Keratinocyte (primary cell): ENCODE measurements around the gene AFTPH. TPM values are rescaled to one million over a fixed set of nuclear protein-coding genes. Genes with fewer than 3 reads are reported as not detected.

Experiments
- DNase-seq: peaks from one replicate; pipeline ENCODE4 v3.0.0-alpha.2; 2011; ENCODE audit warnings: low read depth, missing footprints, low spot score
- FAIRE-seq: peaks from 2 replicates; lab custom pipeline; 2011; peaks lifted over from hg19 to GRCh38; lab: Jason Lieb, UNC
- H2AFZ ChIP-seq: 2 replicates; pipeline ENCODE4 v1.6.0; 2012; ENCODE audit warnings: low read length, control low read depth, inconsistent platforms; ENCODE audit not compliant: control insufficient read depth
- H3K27ac ChIP-seq: 2 replicates; pipeline ENCODE4 v1.5.1; 2011; ENCODE audit warnings: low read length; ENCODE audit not compliant: control insufficient read depth, insufficient read depth
- H3K27me3 ChIP-seq: 3 replicates; pipeline ENCODE4 v1.6.0; 2011; ENCODE audit warnings: low read length; ENCODE audit not compliant: control insufficient read depth, insufficient read depth; ENCODE audit errors: extremely low read depth
- H3K36me3 ChIP-seq, 2 experiments: 2 replicates in 1 of 2; 3 replicates in 1 of 2; pipeline ENCODE4 v1.5.1; 2011; ENCODE audit warnings: low read length in 2 of 2, mild to moderate bottlenecking in 1 of 2; ENCODE audit not compliant: control insufficient read depth in 2 of 2, insufficient read depth in 2 of 2; ENCODE audit errors: extremely low read depth in 1 of 2
- H3K4me1 ChIP-seq: 3 replicates; pipeline ENCODE4 v1.5.1; 2011; ENCODE audit warnings: low read length; ENCODE audit not compliant: control insufficient read depth, insufficient read depth; ENCODE audit errors: extremely low read depth
- H3K4me2 ChIP-seq: 3 replicates; pipeline ENCODE4 v1.6.0; 2011; ENCODE audit warnings: low read depth, low read length; ENCODE audit not compliant: control insufficient read depth, insufficient read depth; ENCODE audit errors: extremely low read depth
- H3K4me3 ChIP-seq, 3 experiments: fragments of 200-600 bp in 1 of 3; sonication (generic) in 1 of 3; 2 replicates in 2 of 3; 3 replicates in 1 of 3; pipeline ENCODE4 v1.5.1; 2011 to 2016; ENCODE audit warnings: low read length in 3 of 3, mild to moderate bottlenecking in 3 of 3, control low read depth in 2 of 3, inconsistent platforms in 1 of 3, low read depth in 1 of 3, mixed read lengths in 1 of 3, mixed run types in 1 of 3, moderate library complexity in 1 of 3; ENCODE audit not compliant: control insufficient read depth in 2 of 3, insufficient read depth in 2 of 3; ENCODE audit errors: extremely low read depth in 1 of 3
- H3K79me2 ChIP-seq: 2 replicates; pipeline ENCODE4 v1.6.0; 2012; ENCODE audit warnings: low read length; ENCODE audit not compliant: control insufficient read depth, insufficient read depth
- H3K9ac ChIP-seq: 3 replicates; pipeline ENCODE4 v1.6.0; 2011; ENCODE audit warnings: low read length; ENCODE audit not compliant: control insufficient read depth, insufficient read depth; ENCODE audit errors: extremely low read depth
- H3K9me1 ChIP-seq: 3 replicates; pipeline ENCODE4 v1.6.0; 2011; ENCODE audit warnings: low read length; ENCODE audit not compliant: control insufficient read depth, insufficient read depth; ENCODE audit errors: extremely low read depth
- H3K9me3 ChIP-seq: 2 replicates; pipeline ENCODE4 v1.5.1; 2012; ENCODE audit warnings: low read depth, low read length; ENCODE audit not compliant: control insufficient read depth
- H4K20me1 ChIP-seq: 3 replicates; pipeline ENCODE4 v1.6.0; 2011; ENCODE audit warnings: low read length; ENCODE audit not compliant: control insufficient read depth, insufficient read depth; ENCODE audit errors: extremely low read depth
- EZH2 ChIP-seq: IDR thresholded peaks from one replicate; pipeline ENCODE4 v1.6.1; 2012; ENCODE audit warnings: inconsistent platforms, mild to moderate bottlenecking, low read length, moderate library complexity
- dilution Hi-C: fragments of 300-500 bp; cut with MboI; formaldehyde crosslinking; loops from one replicate; pipeline ENCODE4 v1.7.0; 2020; ENCODE audit warnings: low sequenced_read_pairs; ENCODE audit not compliant: extremely low pct_ligation_motif_present
- polyA plus RNA-seq, 5 experiments: library from polyadenylated mRNA; depleted of rRNA in 3 of 5; stranded (reverse) in 3 of 5; stranded (forward) in 1 of 5; unstranded in 1 of 5; fragments of >200 nt; gene quantifications; 1 replicate in 1 of 5; 2 replicates in 3 of 5; 3 replicates in 1 of 5; pipeline versions ENCODE4 v1.2.1 to v1.2.3, GENCODE V29; 2011 to 2012; ENCODE audit warnings: missing spikeins in 2 of 5, low read depth in 1 of 5, low replicate concordance in 1 of 5
- TF ChIP-seq, protein P1 (sequence below), 3 experiments: IDR thresholded peaks in 1 of 3; conservative IDR thresholded peaks in 1 of 3; optimal IDR thresholded peaks in 1 of 3; 2 replicates in 2 of 3; 3 replicates in 1 of 3; pipeline versions ENCODE3 to v1.5.1; 2011; ENCODE audit warnings: low read length in 3 of 3, mild to moderate bottlenecking in 3 of 3, moderate library complexity in 2 of 3, control low read depth in 1 of 3, inconsistent platforms in 1 of 3; ENCODE audit not compliant: insufficient read depth in 2 of 3; ENCODE audit errors: extremely low read depth in 1 of 3

The AFTPH gene
- polyA plus RNA-seq, 1 donor (not counting 4 experiments of a cell fraction or from before 2014, with no cell fraction given), result 28.3 TPM

DNA sequence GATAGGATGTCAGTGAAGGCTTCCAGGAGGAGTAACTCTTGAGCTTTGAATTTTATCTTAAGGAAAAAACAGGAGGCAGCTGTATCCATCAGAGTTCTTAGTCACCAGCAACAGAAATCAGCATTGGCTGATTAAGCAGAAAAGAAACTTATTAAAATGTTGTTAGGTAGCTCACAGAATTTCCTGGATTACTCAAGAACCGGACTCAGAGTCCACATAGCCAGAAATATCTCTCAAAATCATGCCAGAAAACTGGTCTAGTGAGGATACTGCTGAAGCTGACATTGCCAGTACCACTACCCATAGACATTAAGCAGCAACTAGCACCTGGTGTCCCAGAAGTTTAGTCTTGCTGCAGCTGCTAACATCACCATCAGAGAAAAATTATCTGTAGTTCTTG lies 10.1 kb upstream of the AFTPH start:
- no peak overlapping the region for H3K4me2 ChIP-seq
- TF ChIP-seq, protein P1, sequence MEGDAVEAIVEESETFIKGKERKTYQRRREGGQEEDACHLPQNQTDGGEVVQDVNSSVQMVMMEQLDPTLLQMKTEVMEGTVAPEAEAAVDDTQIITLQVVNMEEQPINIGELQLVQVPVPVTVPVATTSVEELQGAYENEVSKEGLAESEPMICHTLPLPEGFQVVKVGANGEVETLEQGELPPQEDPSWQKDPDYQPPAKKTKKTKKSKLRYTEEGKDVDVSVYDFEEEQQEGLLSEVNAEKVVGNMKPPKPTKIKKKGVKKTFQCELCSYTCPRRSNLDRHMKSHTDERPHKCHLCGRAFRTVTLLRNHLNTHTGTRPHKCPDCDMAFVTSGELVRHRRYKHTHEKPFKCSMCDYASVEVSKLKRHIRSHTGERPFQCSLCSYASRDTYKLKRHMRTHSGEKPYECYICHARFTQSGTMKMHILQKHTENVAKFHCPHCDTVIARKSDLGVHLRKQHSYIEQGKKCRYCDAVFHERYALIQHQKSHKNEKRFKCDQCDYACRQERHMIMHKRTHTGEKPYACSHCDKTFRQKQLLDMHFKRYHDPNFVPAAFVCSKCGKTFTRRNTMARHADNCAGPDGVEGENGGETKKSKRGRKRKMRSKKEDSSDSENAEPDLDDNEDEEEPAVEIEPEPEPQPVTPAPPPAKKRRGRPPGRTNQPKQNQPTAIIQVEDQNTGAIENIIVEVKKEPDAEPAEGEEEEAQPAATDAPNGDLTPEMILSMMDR (optimal IDR thresholded peaks at IDR 0.05 in 1 of 3, IDR thresholded peaks at IDR 0.05 in 1 of 3, conservative IDR thresholded peaks at IDR 0.05 in 1 of 3; ENCODE audit: extremely low read depth in 1 of 3, insufficient read depth in 2 of 3, low read length in 3 of 3), result no peak
- TF ChIP-seq EZH2, result no peak
- H3K9ac ChIP-seq, result no peak overlapping the region
- H3K36me3 ChIP-seq, result no peaks in the 10 kb centered on the region
- dilution Hi-C loops, result no loop called here
- no peak overlapping the region for H3K4me3 ChIP-seq
- FAIRE-seq, result peak; percentile 20
- no peak overlapping the region for H3K27ac ChIP-seq
- H2AFZ ChIP-seq, result no peak overlapping the region
- H3K9me3 ChIP-seq, result no peaks in the 10 kb centered on the region
- H4K20me1 ChIP-seq, result no peaks in the 10 kb centered on the region
- peaks cover 5% of the 10 kb centered on the region for H3K27me3 ChIP-seq
- no peaks in the 10 kb centered on the region for H3K4me1 ChIP-seq
- no peak for DNase-seq
- H3K79me2 ChIP-seq, result no peaks in the 10 kb centered on the region
- no peaks in the 10 kb centered on the region for H3K9me1 ChIP-seq

DNA sequence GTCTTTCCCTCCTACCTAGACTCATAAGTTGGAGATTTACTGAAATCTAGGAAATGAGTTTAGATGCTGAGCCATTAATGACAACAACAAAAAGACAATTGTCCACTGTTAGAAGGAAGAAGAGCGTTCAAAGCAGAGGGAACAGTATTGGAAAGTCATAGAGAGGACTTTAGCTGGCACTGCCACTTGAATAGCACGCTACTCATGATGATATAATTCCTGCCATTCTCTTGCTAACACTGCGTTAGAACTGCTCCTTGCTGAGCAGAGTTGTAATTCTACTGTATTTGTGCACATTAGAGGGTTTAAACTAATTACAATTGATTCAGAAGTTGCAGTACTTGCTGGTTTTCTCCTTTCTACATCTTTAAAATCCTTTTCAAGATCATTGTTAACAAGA lies 9.0 kb upstream of the AFTPH start:
- dilution Hi-C loops, result no loop called here
- FAIRE-seq (no peak), DNase-seq (no peak)
- Histone ChIP-seq H3K4me2 (no peak overlapping the region), H3K4me1 (no peaks in the 10 kb centered on the region), H3K27ac (no peak overlapping the region), H2AFZ (no peak overlapping the region), H3K9me3 (no peaks in the 10 kb centered on the region), H3K9me1 (no peaks in the 10 kb centered on the region), H3K79me2 (no peaks in the 10 kb centered on the region), H4K20me1 (no peaks in the 10 kb centered on the region), H3K27me3 (peaks cover 5% of the 10 kb centered on the region), H3K9ac (no peak overlapping the region), H3K36me3 (no peaks in the 10 kb centered on the region), H3K4me3 (no peak overlapping the region)
- no peak for TF ChIP-seq EZH2
- TF ChIP-seq, protein P1 (optimal IDR thresholded peaks at IDR 0.05 in 1 of 3, IDR thresholded peaks at IDR 0.05 in 1 of 3, conservative IDR thresholded peaks at IDR 0.05 in 1 of 3; ENCODE audit: extremely low read depth in 1 of 3, insufficient read depth in 2 of 3, low read length in 3 of 3), result no peak
